GM12891 (cell line): ENCODE measurements around the gene CCDC178.
"Not testable (repeated sequence)": the region's sequence is repeated elsewhere in the genome, so short reads cannot be mapped to it uniquely, and the experiment has no call there.

Source experiments
- DNase-seq: peaks from one replicate; pipeline ENCODE4 v3.0.0; 2011; ENCODE audit warnings: low spot score; ENCODE audit not compliant: insufficient read length
- FAIRE-seq: peaks from 2 replicates; lab custom pipeline; 2011; peaks lifted over from hg19 to GRCh38; lab: Jason Lieb, UNC
- PAX5 ChIP-seq: IDR thresholded peaks from 2 replicates; pipeline ENCODE4 v1.6.1; 2011; ENCODE audit warnings: low read length, moderate library complexity, mild to moderate bottlenecking; ENCODE audit not compliant: insufficient read depth, severe bottlenecking
- POLR2A ChIP-seq: IDR thresholded peaks from 2 replicates; pipeline ENCODE4 v1.6.1; 2011; ENCODE audit warnings: low read depth, low read length, control low read depth
- POLR2AphosphoS5 ChIP-seq: IDR thresholded peaks from 2 replicates; pipeline ENCODE4 v1.6.1; 2011; ENCODE audit warnings: low read depth, low read length, control low read depth
- POU2F2 ChIP-seq: IDR thresholded peaks from 2 replicates; pipeline ENCODE4 v1.6.1; 2011; ENCODE audit warnings: low read depth, mild to moderate bottlenecking, control low read depth, low read length, moderate library complexity
- SPI1 ChIP-seq: IDR thresholded peaks from 2 replicates; pipeline ENCODE4 v1.6.1; 2011; ENCODE audit warnings: low read depth, low read length, control low read depth
- TAF1 ChIP-seq: IDR thresholded peaks from 2 replicates; pipeline ENCODE4 v1.6.1; 2011; ENCODE audit warnings: low read depth, low read length, control low read depth

The CCDC178 gene

DNA sequence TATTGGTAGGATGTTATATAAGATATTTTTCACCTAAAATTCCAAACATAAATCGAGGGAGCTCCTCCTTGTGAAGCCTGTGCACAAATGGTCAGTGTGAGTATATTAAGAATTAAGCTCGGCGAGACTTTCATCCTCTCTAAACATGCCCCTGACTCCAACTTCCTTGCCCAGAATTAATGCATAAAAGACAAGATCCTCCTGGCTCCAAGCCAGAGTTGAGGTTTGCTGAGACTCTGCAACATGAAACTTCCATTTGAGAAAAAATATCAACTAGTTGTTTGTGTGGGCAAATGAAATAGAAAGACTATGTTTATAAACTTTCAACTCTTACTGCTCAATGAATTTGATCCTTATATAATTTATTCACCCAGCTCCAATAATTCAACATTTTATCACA, 68.1 kb downstream of the CCDC178 start:
- FAIRE-seq (no peak), DNase-seq (no peak)
- TF ChIP-seq POLR2A (no peak), PAX5 (no peak), POU2F2 (no peak), TAF1 (no peak), SPI1 (no peak), POLR2AphosphoS5 (no peak)

DNA sequence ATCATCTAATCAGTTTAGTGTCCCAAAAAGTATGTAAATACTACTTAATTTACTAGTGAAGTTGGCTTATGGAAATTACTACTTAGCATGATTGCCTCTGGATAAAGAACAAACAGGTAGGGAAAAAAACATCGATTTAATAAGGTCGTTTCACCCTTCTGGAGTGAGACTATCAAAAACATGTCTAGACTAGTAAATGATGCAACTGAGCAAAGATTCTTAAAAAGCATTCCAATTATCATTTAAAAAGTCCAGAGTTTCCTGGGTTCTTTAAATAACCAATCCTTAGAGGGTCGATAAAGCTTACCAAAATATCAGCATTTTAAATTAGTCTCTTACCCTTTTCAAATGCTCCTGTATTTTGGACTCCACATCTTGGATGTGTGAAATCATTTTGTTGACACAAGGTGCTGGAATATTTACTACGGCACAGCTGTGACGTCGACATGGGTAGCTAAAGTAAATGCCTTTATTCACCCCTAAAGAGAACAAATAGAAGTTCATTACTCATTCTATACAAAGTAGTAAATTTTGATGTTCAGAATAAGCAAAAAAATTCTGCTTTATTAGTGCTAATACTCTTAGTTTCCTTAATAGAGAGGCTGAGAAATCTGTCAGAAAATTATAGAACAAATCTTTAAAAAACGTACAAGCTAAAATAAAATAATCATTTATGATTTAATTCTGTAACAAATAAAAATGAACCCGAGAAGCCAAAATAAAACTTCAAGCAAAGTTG, 70.6 kb downstream of the CCDC178 start:
- DNase-seq: no peak
- FAIRE-seq: no peak
- TF ChIP-seq PAX5: no peak
- TF ChIP-seq POU2F2: no peak
- TF ChIP-seq SPI1: no peak
- TF ChIP-seq TAF1: no peak
- TF ChIP-seq POLR2AphosphoS5: no peak
- no peak for TF ChIP-seq POLR2A

DNA sequence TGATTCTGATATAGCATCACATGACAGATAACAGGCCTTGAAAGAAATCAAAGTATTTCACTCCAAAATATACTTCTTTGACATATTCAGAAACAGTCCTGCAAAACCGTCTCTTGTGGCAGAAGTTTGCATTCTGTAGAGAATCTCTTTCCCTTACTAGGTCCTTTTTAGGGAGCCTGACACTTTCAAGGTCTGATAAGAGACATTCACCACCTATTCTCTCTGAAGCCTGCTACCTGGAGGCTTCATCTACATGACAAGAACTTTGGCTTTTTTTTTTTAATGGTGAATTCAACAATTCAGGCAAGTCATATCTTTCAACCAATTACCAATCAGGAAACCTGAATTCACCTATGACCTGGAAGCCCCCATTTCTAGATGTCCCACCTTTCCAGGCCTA, 83.8 kb downstream of the CCDC178 start:
- DNase-seq (no peak), FAIRE-seq (no peak)
- TF ChIP-seq SPI1 (no peak), POLR2A (no peak), PAX5 (no peak), TAF1 (no peak), POU2F2 (no peak), POLR2AphosphoS5 (no peak)

DNA sequence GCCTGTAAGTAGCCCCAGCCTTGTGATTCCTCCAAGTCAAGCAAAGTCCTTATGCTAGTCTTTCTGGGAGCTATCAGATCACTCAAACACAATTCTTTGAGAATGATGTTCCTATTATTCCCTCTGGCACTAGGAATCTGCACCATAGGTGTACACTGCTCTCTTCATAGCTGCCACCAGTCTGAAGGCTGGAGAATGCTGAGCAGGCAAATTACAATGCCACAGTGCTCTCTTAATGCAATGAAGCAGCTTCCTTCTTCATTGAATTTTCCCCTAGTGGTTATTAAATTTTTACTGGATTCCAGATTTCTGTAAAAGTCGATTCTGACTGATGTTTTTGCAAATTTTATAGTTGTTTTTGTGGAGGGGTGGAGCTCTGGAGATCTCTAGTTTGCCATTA, 84.8 kb downstream of the CCDC178 start:
- TF ChIP-seq SPI1: no peak
- no peak for TF ChIP-seq TAF1
- TF ChIP-seq POLR2A: no peak
- no peak for TF ChIP-seq POLR2AphosphoS5
- TF ChIP-seq PAX5: no peak
- no peak for TF ChIP-seq POU2F2
- DNase-seq: no peak
- FAIRE-seq: no peak

DNA sequence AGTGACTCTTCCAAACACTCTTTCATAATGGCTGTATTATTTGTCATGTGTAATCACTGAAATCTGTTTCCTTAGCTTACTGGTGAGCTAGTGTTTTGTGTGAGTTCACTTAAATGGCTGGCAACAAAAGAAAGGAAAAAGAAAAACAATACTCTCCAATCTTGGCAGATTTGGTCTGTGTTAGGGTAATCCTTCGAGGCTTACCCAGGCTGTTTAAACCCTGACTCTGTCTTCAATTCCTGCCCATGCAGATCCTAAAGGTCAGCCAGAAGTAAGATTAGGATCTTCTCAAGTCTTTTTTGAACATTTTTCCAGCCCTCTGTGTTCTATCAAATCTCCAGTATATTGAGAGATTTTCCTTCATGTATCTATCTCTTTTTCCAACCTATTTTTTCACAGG, 85.3 kb downstream of the CCDC178 start:
- FAIRE-seq: no peak
- no peak for DNase-seq
- TF ChIP-seq POLR2AphosphoS5 (no peak), SPI1 (no peak), TAF1 (no peak), POLR2A (no peak), POU2F2 (no peak), PAX5 (no peak)

DNA sequence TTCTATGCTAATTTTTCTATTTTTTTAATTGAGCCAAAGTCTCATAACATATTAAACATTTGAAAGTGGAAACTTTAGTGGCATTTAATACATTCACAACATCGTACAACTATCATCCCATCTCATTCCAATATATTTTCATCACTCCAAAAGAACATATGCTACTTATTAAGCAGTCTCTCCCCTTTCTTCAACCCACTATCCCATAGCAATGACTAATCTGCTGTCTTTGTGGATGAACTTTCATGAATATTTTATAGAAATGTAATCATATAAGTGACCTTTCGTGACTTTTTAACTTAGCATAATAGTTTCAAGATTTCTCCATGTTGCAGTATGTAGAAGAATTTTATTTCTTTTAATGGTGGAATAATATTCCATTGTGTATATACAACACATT, 90.3 kb downstream of the CCDC178 start:
- FAIRE-seq (no peak), DNase-seq (no peak)
- TF ChIP-seq TAF1: no peak
- TF ChIP-seq SPI1: no peak
- TF ChIP-seq PAX5: no peak
- no peak for TF ChIP-seq POLR2AphosphoS5
- no peak for TF ChIP-seq POLR2A
- TF ChIP-seq POU2F2: no peak

DNA sequence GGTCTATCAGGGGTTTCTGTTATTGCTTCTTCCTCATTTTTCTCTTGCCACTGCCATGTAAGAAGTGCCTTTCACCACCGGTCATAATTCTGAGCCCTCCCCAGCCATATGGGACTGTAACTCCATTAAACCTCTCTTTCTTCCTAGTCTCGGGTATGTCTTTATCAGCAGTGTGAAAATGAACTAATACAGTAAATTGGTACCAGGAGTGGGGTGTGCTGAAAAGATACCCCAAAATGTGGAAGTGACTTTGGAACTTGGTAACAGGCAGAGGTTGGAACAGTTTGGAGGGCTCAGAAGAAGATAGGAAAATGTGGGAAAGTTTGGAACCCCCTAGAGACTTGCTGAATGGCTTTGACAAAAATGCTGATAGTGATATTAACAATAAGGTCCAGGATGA, 100.8 kb downstream of the CCDC178 start:
- FAIRE-seq, DNase-seq: not testable (repeated sequence)

DNA sequence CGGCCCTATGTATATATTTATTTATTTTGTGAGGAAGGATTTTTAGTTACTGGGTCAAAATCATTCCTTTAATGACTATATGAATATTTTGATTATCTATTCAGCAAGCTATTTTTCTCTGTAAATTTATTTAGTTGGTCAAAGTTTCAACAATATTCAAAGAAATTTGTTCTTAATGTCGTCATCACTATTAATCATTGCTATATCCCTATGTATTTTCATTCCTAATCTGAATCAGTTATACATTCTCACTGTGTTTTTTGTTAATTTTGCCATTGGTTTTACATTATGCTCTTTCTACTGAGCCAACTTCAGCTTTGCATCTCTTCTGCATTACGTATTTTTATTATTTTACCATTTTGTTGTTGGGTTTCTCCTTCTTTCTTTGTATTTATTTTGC, 105.7 kb downstream of the CCDC178 start:
- TF ChIP-seq SPI1 (no peak), TAF1 (no peak), POU2F2 (no peak), PAX5 (no peak), POLR2A (no peak), POLR2AphosphoS5 (no peak)
- DNase-seq: no peak
- FAIRE-seq: no peak

DNA sequence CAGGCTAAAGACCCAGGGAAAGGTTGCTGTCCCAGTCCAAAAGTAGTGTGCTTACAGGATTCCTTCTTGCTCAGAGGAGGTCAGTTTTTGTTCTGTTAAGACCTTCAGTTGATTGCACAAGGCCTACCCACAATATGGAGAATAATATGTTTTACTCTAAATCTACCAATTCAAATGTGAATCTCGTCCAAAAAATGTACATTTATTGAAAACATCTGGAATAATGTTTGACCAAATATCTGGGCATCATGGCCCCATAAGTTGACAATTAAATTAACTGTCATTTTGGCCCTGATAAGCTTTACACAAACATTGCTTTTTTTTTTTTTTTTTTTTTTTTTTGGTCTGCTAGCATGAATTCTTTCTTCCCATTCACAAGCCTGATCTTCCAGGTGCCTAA, 109.8 kb downstream of the CCDC178 start:
- no peak for DNase-seq

DNA sequence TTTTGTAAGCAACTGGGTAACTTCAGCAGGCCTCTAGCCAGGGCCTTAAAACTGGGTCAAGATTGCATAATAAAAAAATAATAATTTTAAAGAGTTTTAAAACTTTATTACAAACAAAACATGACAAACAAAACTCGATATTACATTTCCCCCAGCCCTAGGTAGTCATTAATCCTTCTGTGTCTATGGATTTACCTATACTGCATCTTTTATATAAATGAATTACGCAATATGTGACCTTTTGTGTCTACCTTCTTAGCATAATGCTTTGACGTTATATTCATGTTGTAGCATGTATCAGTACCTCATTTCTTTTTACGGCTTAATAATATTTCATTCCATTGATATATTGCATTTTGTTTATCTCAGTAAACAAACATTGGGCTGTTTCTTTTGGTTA, 113.5 kb downstream of the CCDC178 start:
- DNase-seq: no peak
- FAIRE-seq: no peak
- TF ChIP-seq POLR2A (no peak), SPI1 (no peak), TAF1 (no peak), POLR2AphosphoS5 (no peak), PAX5 (no peak), POU2F2 (no peak)

More for the DNA sequence above, 109.8 kb downstream of the CCDC178 start:
- no peak for TF ChIP-seq PAX5
- TF ChIP-seq POU2F2: no peak
- TF ChIP-seq TAF1: no peak
- TF ChIP-seq POLR2AphosphoS5: no peak
- no peak for TF ChIP-seq SPI1
- TF ChIP-seq POLR2A: no peak
- FAIRE-seq: no peak
